GM18505 (cell line): Measurements from ENCODE around the gene AGAP1.

Experiments
- ATAC-seq: cut with Tn5 transposase; IDR thresholded peaks from one replicate; pipeline ENCODE4 v1.9.1; 2021; ENCODE audit not compliant: unreplicated experiment
- POLR2A ChIP-seq: IDR thresholded peaks from 4 replicates; pipeline ENCODE4 v1.6.1; 2011; ENCODE audit warnings: borderline replicate concordance; ENCODE audit not compliant: insufficient read depth, insufficient read length; ENCODE audit errors: extremely low read depth

The AGAP1 gene

DNA sequence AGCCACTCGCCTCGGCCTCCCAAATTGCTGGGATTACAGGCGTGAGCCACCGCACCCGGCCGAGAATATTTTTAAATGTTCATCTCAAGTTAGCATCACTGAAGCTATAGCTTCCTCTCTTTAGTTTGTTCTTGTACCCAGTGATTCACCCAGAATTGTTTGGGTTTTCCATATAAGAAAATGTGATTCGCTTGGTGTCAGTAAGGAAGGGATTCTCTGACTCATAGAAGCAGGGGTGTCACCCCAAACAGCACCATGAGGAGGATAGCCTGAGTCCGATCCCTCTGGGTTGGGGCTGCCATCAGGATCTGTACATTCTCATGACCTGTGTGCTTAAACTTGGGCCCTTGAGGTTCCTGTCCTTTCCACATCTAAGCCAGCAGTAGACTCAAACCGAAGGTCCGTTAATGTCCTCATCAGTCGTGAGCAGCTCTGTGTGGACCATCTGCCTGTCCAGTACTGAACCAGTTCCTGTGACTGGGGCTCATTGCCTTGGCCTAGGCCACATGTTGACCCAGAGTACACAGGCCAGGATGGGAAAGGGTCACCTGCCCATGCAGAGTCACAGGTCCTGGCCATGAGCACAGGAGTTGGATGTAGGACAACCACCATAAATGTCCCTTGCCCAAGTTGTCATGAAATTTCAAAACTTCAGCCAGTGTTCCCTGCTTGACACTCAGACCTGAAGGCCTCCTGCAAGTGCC lies 362.5 kb downstream of the AGAP1 start:
- ATAC-seq: no peak
- TF ChIP-seq POLR2A: no peak

DNA sequence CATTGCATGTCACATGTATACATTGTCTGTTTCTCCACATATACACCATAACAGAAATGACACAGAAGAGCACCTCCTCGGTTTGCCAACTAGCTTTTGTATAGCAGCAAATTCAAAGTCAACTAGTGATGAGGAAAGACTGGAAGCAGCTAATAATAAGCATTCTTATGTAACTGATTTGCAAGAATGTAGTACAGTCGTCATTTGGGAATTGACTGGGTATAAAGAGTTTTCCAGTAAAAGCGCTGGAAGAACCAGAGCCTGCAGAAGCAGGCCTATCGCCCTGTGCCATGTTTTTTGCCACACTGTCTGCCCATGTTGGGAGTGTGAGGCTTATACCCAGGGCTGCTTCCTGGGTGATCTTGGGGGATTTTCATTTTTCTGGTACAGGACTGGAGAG lies 363.8 kb downstream of the AGAP1 start:
- no peak for ATAC-seq
- no peak for TF ChIP-seq POLR2A

DNA sequence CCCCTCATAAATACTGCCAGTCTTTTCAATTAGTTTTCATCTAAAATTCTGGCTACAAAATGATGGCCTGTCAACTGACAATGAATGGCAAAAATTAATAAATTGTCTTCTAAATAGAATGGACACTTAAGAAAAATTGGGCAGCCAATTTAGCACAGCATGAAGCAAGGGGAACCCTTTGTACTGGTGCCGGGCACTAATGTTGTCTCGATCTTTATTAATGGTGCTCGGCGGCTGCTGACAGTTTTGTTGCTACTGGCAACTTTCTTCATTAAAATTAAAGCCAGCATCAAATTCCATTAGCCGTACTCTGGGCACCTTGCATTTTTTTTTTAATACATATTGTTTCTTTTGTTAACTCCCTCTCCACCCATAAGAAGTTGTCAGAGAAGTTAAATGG lies 365.0 kb downstream of the AGAP1 start:
- ATAC-seq: no peak
- TF ChIP-seq POLR2A: no peak

DNA sequence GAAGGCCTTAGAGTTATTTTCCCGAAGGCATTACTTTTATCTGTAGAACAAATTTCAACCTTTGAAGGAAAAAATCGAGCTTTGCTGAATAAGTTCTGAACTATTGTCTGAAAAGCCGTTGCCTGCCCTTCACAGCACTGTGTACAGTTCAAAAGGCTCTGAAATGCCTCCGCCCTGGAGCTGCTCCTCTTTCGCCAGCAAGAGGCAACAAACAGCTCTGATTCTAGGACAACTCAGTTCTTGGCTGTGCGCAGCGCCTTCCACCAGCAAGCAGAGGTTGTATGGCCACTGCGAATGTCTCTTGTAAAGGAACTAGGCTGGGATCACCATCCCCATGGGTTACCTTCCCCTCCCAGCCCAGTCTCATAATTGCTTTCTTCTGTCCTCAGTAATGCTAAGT lies 365.8 kb downstream of the AGAP1 start:
- no peak for TF ChIP-seq POLR2A

DNA sequence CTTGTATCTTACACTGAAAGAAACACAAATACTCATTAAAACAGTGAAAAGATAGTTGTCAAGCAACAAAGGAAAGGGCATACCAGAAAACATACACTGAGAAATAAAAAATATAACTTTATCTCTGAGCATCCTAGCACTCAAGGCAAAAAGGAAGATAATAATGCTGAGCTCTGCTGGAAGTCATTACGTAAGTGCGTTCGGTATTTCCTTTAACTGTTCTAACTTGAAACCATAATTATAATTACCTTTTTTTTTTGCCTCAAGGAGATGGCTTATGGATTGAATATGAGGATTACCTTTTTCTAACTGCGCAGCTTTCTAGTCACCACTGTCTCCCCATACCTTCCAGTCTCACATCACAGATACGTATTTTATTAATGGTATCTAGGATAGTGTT lies 366.3 kb downstream of the AGAP1 start:
- ATAC-seq: no peak
- TF ChIP-seq POLR2A: no peak

More for the DNA sequence above, 365.8 kb downstream of the AGAP1 start:
- no peak for ATAC-seq

DNA sequence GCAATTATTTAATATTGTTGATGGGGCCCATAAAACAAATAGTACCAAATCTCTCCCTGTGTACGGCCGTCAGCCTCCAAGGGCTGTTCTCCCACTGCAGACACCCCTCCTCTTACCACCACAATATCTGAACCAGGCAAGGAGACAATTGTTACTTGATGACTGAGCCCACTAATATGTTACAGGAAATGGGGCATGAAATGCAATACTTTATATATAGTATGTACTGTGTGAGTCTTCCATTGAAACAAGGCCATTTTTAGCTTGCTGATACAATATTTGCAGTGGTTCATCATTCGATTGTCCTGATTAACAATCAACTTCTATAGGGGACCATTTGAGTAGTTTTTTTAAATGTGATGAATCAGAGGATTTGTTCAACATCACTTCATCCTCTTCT lies 367.0 kb downstream of the AGAP1 start:
- no peak for ATAC-seq
- no peak for TF ChIP-seq POLR2A

DNA sequence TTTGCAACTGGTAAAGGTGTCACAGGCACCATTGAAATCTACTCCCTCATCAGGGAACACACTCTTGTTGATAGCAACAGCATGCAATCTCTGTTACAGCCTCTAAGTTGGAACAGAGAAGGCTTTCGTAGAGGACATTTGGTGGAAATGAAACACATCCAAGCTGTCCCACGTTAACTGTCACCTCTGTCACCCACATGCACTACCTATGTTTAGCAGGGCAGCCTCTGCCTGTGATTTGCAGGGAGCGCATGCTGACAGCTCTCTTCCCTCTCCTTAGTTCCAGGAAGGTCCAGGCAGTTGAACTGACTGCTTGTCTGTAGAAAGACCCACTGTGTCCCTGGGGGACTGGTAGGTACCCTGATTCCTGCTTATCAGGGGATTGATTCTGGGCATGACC lies 367.5 kb downstream of the AGAP1 start:
- ATAC-seq: no peak
- TF ChIP-seq POLR2A: no peak

DNA sequence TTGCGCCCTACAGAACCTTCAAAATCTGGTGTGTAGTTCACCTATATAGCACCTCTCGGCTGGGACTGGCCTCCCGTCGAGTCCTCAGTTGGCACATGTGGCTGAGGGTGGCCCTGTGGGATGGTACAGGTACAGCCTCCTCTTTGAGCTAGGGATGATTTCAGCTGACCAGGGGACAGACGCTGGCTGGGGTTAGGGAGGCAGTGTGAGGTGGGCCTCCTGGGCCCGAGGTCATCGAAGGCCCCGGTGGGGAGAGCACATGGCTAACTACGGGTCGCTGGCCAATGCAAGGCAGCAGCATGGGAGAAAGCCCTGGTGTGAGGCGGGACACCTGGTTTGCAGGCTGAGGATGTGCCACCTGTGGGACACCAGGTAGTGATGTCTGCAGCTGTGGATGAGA lies 369.6 kb downstream of the AGAP1 start:
- TF ChIP-seq POLR2A: no peak
- no peak for ATAC-seq

DNA sequence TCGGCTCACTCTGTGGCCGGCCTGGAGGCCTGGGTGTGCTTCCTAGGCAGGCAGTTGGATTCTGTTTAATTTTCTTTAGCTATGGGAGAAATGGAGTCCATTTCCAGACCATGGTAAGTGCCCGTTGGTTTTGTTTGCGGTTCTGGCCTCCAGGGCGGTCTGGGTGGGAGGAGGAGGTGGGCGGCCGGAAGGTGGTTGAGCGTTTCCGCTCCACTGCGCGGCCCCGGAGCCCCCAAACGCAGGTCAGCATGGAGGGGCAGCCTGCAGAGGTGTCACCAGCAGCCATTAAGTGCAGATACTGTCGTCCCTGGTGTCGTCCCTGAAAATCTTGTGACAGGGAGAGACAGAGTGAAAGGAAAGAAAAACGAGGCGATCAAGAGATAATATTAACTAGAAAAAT lies 370.5 kb downstream of the AGAP1 start:
- ATAC-seq: no peak
- TF ChIP-seq POLR2A: no peak

DNA sequence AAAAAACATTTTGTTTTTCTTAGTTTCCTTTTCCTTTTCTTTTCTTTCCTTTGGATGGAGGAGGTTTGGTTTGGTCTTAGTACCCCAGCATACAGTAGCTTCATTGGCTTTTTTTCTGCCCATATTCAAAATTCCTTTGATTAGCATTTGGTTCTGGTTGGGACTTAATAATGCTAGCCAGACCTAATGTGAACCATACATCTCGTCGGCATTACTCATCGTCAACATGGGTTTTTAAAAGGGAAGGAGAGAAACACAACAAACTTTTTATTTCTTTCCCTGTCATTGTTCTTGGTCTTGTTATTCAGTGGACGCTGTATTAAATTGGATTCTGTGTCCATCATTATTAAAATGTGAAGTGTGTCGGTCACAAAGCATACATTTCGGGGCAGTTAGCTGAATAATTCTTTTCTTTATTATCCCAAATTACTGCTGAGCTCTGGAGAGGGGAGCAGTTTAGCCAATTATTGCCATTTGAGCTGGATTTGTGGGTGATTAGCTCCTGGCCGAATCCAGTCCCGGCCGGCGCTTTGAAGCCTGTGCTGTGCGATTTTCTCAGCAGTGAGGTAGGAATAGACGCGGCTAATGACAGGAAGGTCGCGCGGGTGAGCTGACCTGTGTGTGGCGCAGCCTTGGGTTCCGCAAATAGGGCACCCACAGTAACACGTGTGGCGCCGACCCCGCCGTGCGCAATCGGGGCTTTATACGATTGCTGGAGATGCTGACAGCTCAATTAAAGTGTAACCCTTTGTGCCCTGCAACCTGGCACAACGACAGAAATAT lies 371.1 kb downstream of the AGAP1 start:
- TF ChIP-seq POLR2A: no peak
- ATAC-seq: no peak

DNA sequence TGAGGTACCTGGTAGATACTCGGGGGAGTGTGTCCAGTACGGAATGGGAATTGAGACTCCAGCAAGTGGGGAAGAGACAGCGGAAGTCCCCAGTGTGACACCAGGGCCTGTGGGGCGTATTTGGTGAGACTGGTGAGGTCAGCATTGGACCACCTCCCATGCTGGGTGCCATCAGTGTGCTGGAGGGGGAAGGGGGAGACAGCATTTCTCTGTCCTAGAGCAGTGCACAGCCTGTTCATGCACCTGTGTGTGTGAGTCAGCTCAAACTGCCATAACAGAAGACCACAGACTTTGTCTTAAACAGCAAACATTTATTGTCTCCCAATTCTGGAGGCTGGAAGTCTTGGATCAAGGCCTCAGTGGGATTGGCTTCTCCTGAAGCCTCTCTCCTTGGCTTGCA lies 372.5 kb downstream of the AGAP1 start:
- no peak for ATAC-seq
- TF ChIP-seq POLR2A: no peak

DNA sequence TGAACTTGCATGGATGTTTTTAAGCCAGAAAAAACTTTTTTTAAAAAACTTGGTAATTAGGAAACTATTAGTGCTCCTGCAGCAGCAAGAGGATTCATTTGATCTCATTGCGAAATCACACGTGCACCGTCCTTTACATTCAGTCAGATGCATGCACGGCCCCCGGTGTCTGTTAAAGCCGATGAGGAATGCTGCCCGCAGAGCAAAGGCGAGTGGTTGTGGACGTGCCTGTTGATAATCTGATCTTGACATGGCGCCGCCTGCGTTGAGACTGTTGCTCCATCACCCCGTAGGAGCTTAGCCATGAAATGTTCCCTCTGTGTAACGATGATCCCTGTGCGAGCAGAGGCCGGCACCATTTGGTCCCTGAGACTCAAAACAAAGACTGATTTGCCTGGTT lies 374.4 kb downstream of the AGAP1 start:
- ATAC-seq: no peak
- no peak for TF ChIP-seq POLR2A

DNA sequence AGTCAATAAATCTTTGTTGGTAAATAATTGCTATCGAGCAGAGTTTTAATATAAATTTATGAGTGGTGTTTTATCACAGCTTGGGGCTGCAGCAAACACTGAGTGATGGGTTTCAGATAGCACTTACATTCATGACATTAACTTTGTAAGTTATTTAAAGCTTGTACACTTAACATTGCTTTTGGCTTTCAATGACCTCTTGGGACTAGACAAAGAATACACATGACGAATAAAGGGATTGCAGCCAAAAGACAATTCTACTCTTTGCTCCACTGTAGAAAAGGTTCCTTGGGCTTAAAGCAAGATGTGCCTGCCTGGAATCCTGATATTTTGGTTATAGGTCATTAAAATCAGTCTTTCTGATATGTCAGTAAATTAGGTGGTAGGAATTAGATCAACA lies 374.8 kb downstream of the AGAP1 start:
- TF ChIP-seq POLR2A: no peak

DNA sequence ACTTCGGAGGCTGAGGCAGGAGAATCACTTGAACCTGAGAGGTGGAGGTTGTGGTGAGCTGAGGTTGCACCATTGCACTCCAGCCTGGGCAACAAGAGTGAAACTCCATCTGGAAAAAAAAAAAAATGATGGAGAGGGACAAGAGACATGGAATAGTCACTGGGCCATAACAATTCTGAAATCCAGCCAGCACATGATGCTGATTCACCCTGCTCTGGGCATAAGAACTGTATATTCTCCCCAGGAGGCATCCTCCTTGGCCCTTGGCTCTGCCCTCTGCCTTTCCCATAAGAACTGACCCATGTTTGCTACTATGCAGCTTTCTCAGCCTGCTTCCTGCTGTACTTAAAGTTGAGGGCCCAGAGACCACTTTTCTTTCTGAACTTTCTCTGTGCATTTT lies 376.7 kb downstream of the AGAP1 start:
- no peak for TF ChIP-seq POLR2A
- no peak for ATAC-seq

More for the DNA sequence above, 374.8 kb downstream of the AGAP1 start:
- no peak for ATAC-seq

DNA sequence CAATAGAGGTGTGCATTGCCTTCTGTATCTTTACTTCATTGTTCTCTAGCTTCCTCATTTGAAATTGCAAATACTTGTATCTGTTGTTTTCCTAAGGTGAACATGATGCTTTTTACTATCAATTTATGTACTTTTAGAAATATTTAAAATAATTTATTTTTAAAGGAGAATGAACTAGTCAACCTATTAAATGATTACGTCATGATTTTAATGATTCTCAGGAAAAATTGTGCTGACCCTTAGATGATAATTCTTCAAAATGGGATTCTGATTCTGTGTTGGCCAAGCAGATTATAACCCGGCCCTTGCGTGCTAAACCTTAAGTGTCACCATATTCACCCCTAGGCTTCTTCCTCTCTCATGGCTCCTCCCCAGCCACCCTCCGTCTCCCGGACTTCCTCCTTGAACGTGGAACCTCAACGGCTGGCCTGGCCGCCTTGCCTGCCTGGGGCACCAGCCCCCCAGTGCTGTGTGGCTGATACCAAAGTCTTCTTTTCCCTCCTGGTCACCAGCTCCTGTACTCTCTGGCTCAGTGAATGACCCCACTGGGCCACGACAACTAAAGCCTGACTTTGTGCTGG lies 382.3 kb downstream of the AGAP1 start:
- ATAC-seq: no peak
- no peak for TF ChIP-seq POLR2A

DNA sequence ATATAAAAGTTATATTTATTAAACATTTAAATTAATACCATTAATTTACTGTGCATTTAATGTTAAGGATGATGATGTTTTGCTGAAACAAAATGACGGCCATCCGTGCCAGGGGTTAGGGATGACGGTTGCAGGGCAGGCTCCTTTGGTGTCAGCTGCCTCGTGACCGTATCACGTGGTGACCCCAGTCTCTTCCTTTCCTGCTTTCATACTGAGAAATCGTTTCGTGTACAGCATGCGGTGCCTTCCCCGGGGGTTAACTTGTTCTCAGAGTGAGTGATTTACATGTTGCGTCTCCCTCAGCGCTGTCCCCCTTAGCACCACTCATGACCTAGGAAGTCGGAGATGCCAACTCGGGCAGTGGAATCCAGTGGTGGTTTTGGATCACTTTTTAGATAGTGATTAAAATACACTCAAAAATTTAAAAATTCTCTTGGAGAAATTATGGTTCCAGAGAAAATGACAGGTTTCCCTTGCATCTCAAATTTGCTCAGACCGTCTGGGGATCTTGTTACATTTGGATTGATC lies 383.5 kb downstream of the AGAP1 start:
- ATAC-seq: no peak
- no peak for TF ChIP-seq POLR2A
